Measurements from ENCODE around the gene ABCB9.
"Not testable (repeated sequence)": the region's sequence is repeated elsewhere in the genome, so short reads cannot be mapped to it uniquely, and the experiment has no call there.

The ABCB9 gene

GRCh38 chr12:122937622-122938091 lies 28.6 kb downstream of the ABCB9 start:
- DNase-seq (ENCODE audit: low read depth, low spot score): no peak

GRCh38 chr12:122935318-122935717 lies 30.9 kb downstream of the ABCB9 start:
- no peak for DNase-seq (ENCODE audit: low read depth, low spot score)

- no peak for DNase-seq (ENCODE audit: low read depth, low spot score)
These were observed 31.5 kb downstream of the ABCB9 start for GRCh38 chr12:122934722-122935121.

GRCh38 chr12:122932207-122932606 lies 34.1 kb downstream of the ABCB9 start:
- DNase-seq (ENCODE audit: low read depth, low spot score): no peak

GRCh38 chr12:122929812-122930211 lies 36.5 kb downstream of the ABCB9 start:
- no peak for DNase-seq (ENCODE audit: low read depth, low spot score)

- no peak for DNase-seq (ENCODE audit: low read depth, low spot score)
These were observed 37.1 kb downstream of the ABCB9 start for GRCh38 chr12:122929148-122929538.

GRCh38 chr12:122928404-122929147 lies 37.7 kb downstream of the ABCB9 start:
- no peak for DNase-seq (ENCODE audit: low read depth, low spot score)

GRCh38 chr12:122927756-122928403 lies 38.4 kb downstream of the ABCB9 start:
- DNase-seq (ENCODE audit: low read depth, low spot score): no peak

GRCh38 chr12:122921917-122922316 lies 44.3 kb downstream of the ABCB9 start:
- no peak for DNase-seq (ENCODE audit: low read depth, low spot score)

- DNase-seq (ENCODE audit: low read depth, low spot score): no peak
These were observed 45.6 kb downstream of the ABCB9 start for GRCh38 chr12:122920687-122921086.

GRCh38 chr12:122918827-122919226 lies 47.4 kb downstream of the ABCB9 start:
- no peak for DNase-seq (ENCODE audit: low read depth, low spot score)

- DNase-seq (ENCODE audit: low read depth, low spot score): no peak
These were observed 48.6 kb downstream of the ABCB9 start for GRCh38 chr12:122917507-122918121.

GRCh38 chr12:122909442-122910288 lies 56.6 kb downstream of the ABCB9 start:
- no peak for DNase-seq (ENCODE audit: low read depth, low spot score)

- no peak for DNase-seq (ENCODE audit: low read depth, low spot score)
These were observed 57.3 kb downstream of the ABCB9 start for GRCh38 chr12:122908915-122909314.

GRCh38 chr12:122905258-122905657 lies 61.0 kb downstream of the ABCB9 start:
- not testable (repeated sequence) for DNase-seq (ENCODE audit: low read depth, low spot score)

- DNase-seq (ENCODE audit: low read depth, low spot score): no peak
These were observed 62.6 kb downstream of the ABCB9 start for GRCh38 chr12:122903693-122904034.

- DNase-seq (ENCODE audit: low read depth, low spot score): no peak
These were observed 63.2 kb downstream of the ABCB9 start for GRCh38 chr12:122902854-122903692.

- DNase-seq (ENCODE audit: low read depth, low spot score): no peak
These were observed 66.4 kb downstream of the ABCB9 start for GRCh38 chr12:122899887-122900286.

- no peak for DNase-seq (ENCODE audit: low read depth, low spot score)
These were observed 69.6 kb downstream of the ABCB9 start for GRCh38 chr12:122896662-122897061.

GRCh38 chr12:122895704-122896636 lies 70.3 kb downstream of the ABCB9 start, which contains the start of gene VPS37B:
Gene VPS37B (minus strand): TSS chr12:122896124. CDS start chr12:122896062, 62 bp downstream.
- no peak for DNase-seq (ENCODE audit: low read depth, low spot score)
